Osteocyte (in vitro differentiated cells): ENCODE data around the gene UNC13A. TPM values are rescaled to one million over a fixed set of nuclear protein-coding genes. Genes with fewer than 3 reads are reported as not detected.

ENCODE experiments used
- DNase-seq: peaks from one replicate; pipeline ENCODE4 v3.0.0; 2021; ENCODE audit warnings: mixed read lengths; ENCODE audit not compliant: unreplicated experiment; ENCODE audit errors: extremely low spot score
- H3K27ac Mint-ChIP-seq: one replicate; pipeline ENCODE4 v1.8.0; 2021; ENCODE audit warnings: mild to moderate bottlenecking, mixed read lengths; ENCODE audit not compliant: unreplicated experiment
- H3K27me3 Mint-ChIP-seq: one replicate; pipeline ENCODE4 v1.8.0; 2021; ENCODE audit warnings: mixed read lengths; ENCODE audit not compliant: unreplicated experiment
- H3K36me3 Mint-ChIP-seq: one replicate; pipeline ENCODE4 v1.8.0; 2021; ENCODE audit warnings: mixed read lengths; ENCODE audit not compliant: unreplicated experiment
- H3K4me1 Mint-ChIP-seq: one replicate; pipeline ENCODE4 v1.8.0; 2021; ENCODE audit warnings: mixed read lengths; ENCODE audit not compliant: unreplicated experiment
- H3K4me3 Mint-ChIP-seq: one replicate; pipeline ENCODE4 v1.8.0; 2021; ENCODE audit warnings: mild to moderate bottlenecking, moderate library complexity, mixed read lengths; ENCODE audit not compliant: unreplicated experiment
- H3K9me3 Mint-ChIP-seq: one replicate; pipeline ENCODE4 v1.8.0; 2021; ENCODE audit warnings: mixed read lengths; ENCODE audit not compliant: unreplicated experiment
- CTCF ChIP-seq: fragments of 200-600 bp; sonication (generic); IDR thresholded peaks from 2 replicates; pipeline ENCODE4 v1.5.0; 2021; ENCODE audit warnings: antibody characterized with exemption, mild to moderate bottlenecking, moderate library complexity
- total RNA-seq: library from RNA; stranded (reverse); gene quantifications from 2 replicates; pipeline ENCODE4 v1.2.1, GENCODE V29; 2021

UNC13A gene
- total RNA-seq, 1 donor from 2014 or later: 1.6 TPM

GRCh38 chr19:17623224-17623935, 64.8 kb downstream of the UNC13A start:
- no peaks in the 10 kb centered on the region for H3K27me3 Mint-ChIP-seq
- TF ChIP-seq CTCF: no peak
- DNase-seq: no peak
- H3K36me3 Mint-ChIP-seq: no peaks in the 10 kb centered on the region
- no peak overlapping the region for H3K4me3 Mint-ChIP-seq
- H3K9me3 Mint-ChIP-seq: peaks cover 9% of the 10 kb centered on the region
- no peak overlapping the region for H3K27ac Mint-ChIP-seq
- H3K4me1 Mint-ChIP-seq: no peaks in the 10 kb centered on the region

GRCh38 chr19:17620696-17621095, 67.5 kb downstream of the UNC13A start:
- DNase-seq: no peak
- Mint-ChIP-seq H3K27ac (no peak overlapping the region), H3K36me3 (no peaks in the 10 kb centered on the region), H3K27me3 (no peaks in the 10 kb centered on the region), H3K4me1 (no peaks in the 10 kb centered on the region), H3K9me3 (peaks cover 9% of the 10 kb centered on the region), H3K4me3 (no peak overlapping the region)
- TF ChIP-seq CTCF: no peak

GRCh38 chr19:17618936-17619335, 69.2 kb downstream of the UNC13A start:
- no peak for TF ChIP-seq CTCF
- H3K27me3 Mint-ChIP-seq: no peaks in the 10 kb centered on the region
- H3K4me3 Mint-ChIP-seq: no peak overlapping the region
- peaks cover 9% of the 10 kb centered on the region for H3K9me3 Mint-ChIP-seq
- DNase-seq: no peak
- no peaks in the 10 kb centered on the region for H3K4me1 Mint-ChIP-seq
- no peak overlapping the region for H3K27ac Mint-ChIP-seq
- H3K36me3 Mint-ChIP-seq: no peaks in the 10 kb centered on the region

GRCh38 chr19:17618281-17618903, 69.8 kb downstream of the UNC13A start:
- H3K4me3 Mint-ChIP-seq: no peak overlapping the region
- no peak overlapping the region for H3K27ac Mint-ChIP-seq
- no peaks in the 10 kb centered on the region for H3K27me3 Mint-ChIP-seq
- H3K4me1 Mint-ChIP-seq: no peaks in the 10 kb centered on the region
- H3K36me3 Mint-ChIP-seq: no peaks in the 10 kb centered on the region
- no peak for TF ChIP-seq CTCF
- no peak for DNase-seq
- peaks cover 9% of the 10 kb centered on the region for H3K9me3 Mint-ChIP-seq

GRCh38 chr19:17617807-17618192, 70.4 kb downstream of the UNC13A start:
- DNase-seq: no peak
- H3K27me3 Mint-ChIP-seq: no peaks in the 10 kb centered on the region
- no peak overlapping the region for H3K27ac Mint-ChIP-seq
- TF ChIP-seq CTCF: no peak
- no peaks in the 10 kb centered on the region for H3K36me3 Mint-ChIP-seq
- H3K4me3 Mint-ChIP-seq: no peak overlapping the region
- no peaks in the 10 kb centered on the region for H3K4me1 Mint-ChIP-seq
- H3K9me3 Mint-ChIP-seq: peaks cover 9% of the 10 kb centered on the region
